Measurements from ENCODE around the gene ERBB3. TPM values are rescaled to one million over a fixed set of nuclear protein-coding genes. Genes with fewer than 3 reads are reported as not detected.
"Not testable (repeated sequence)": the region's sequence is repeated elsewhere in the genome, so short reads cannot be mapped to it uniquely, and the experiment has no call there.

The ERBB3 gene
- total RNA-seq, 4 donors from 2014 or later, result 0.77 to 29.0 (median 6.5) TPM

DNA sequence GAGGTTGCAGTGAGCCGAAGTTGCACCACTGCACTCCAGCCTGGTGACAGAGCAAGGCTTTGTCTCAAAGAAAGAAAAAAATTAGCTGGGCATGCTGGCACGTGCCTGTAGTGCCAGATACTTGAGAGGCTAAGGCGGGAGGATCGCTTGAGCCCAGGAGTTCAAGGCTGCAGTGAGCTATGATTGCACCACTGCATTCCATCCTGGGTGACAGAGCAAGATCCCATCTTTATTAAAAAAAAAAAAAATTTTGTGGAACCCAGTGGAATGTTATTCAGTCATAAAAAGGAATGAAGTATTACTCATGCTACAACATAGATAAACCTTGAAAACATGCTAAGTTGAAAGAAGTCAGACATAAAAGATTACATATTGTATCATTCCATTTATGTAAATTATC, 8.3 kb upstream of the ERBB3 start:
- DNase-seq, result no peak
- no peaks in the 10 kb centered on the region for H3K4me1 ChIP-seq
- TF ChIP-seq POLR2A (IDR thresholded peaks at IDR 0.05), result no peak
- TF ChIP-seq CTCF (IDR thresholded peaks at IDR 0.05), result no peak
- intact Hi-C loops (cut with DNase I; ENCODE audit: low total_unique reads), result no loop called here
- H3K27me3 ChIP-seq, result no peaks in the 10 kb centered on the region
- no peaks in the 10 kb centered on the region for H3K9me3 ChIP-seq
- no peak overlapping the region for H3K27ac ChIP-seq
- H3K36me3 ChIP-seq, result no peaks in the 10 kb centered on the region
- no peak overlapping the region for H3K4me3 ChIP-seq

- no peaks in the 10 kb centered on the region for H3K4me1 ChIP-seq
- H3K36me3 ChIP-seq, result no peaks in the 10 kb centered on the region
- intact Hi-C loops (cut with DNase I; ENCODE audit: low total_unique reads), result no loop called here
- no peak overlapping the region for H3K27ac ChIP-seq
- no peak overlapping the region for H3K4me3 ChIP-seq
- DNase-seq, result no peak
- no peaks in the 10 kb centered on the region for H3K27me3 ChIP-seq
- no peak for TF ChIP-seq CTCF (IDR thresholded peaks at IDR 0.05)
- no peak for TF ChIP-seq POLR2A (IDR thresholded peaks at IDR 0.05)
- H3K9me3 ChIP-seq, result no peaks in the 10 kb centered on the region
These were observed 5.6 kb upstream of the ERBB3 start for GRCh38 chr12:56074396-56074795.

- H3K4me3 ChIP-seq; DNase-seq; H3K27me3 ChIP-seq; H3K27ac ChIP-seq; intact Hi-C loops (cut with DNase I; ENCODE audit: low total_unique reads); H3K4me1 ChIP-seq; H3K9me3 ChIP-seq; H3K36me3 ChIP-seq: not testable (repeated sequence)
These were observed 2.0 kb upstream of the ERBB3 start for GRCh38 chr12:56077966-56078365.

DNA sequence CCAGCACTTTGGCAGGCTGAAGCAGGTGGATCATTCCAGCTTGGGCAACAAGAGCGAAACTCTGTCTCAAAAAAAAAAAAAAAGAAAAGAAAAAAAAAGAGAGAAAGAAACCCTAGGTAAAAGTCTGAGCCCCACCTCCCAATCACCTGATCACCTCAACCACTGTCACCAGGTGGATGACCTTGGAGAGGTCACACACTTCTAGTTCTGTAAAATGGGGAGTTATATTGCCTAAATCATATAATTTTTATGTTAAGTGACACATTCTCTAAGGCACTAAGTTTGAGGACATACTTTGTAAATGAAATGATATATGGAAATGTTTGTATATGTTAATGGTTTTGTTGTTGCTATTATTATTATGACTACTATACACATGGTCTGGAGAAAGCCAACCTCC, 1.5 kb upstream of the ERBB3 start:
- Histone ChIP-seq H3K27me3 (no peaks in the 10 kb centered on the region), H3K27ac (peak overlapping the region; percentile 73 to 81), H3K4me1 (peaks cover 0 to 4% of the 10 kb centered on the region in 2 donors), H3K4me3 (no peak overlapping the region), H3K36me3 (no peaks in the 10 kb centered on the region), H3K9me3 (no peaks in the 10 kb centered on the region)
- TF ChIP-seq CTCF (IDR thresholded peaks at IDR 0.05), result no peak
- TF ChIP-seq POLR2A (IDR thresholded peaks at IDR 0.05), result no peak
- intact Hi-C loops (cut with DNase I; ENCODE audit: low total_unique reads), result no loop called here
- DNase-seq, result no peak

DNA sequence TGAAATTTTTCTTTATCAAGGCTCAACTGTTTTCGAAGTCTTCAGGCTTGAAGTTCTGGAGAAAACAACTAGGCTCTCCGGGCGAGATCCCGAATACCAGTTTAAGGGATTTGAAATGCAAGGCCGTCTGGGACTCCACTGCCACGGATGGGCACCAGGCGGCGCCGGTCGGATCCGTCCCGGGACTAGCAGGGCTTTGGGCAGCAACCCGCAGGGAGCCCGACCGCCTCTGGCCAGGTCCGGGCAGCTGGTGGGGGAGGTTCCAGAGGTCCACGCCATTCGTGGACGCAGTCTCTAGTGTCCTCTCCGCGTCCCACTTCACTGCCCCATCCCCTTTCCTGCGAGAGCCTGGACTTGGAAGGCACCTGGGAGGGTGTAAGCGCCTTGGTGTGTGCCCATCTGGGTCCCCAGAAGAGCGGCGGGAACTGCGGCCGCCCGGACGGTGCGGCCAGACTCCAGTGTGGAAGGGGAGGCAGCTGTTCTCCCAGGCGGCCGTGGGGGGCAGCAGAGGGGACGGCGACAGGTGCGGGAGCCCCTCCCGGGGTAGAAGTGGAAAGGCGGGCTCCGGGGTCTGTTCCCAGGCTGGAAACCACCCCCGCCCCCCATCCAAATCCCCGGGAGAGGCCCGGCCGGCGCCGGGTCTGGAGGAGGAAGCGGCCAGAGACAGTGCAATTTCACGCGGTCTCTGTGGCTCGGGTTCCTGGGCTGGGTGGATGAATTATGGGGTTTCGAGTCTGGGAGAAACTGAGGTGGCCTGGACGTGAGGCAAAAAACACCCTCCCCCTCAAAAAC, 838 bp upstream of the ERBB3 start:
- no peak for TF ChIP-seq POLR2A (IDR thresholded peaks at IDR 0.05)
- TF ChIP-seq CTCF (IDR thresholded peaks at IDR 0.05), result peak; percentile 66 to 79 (median 71)
- H3K4me1 ChIP-seq, result peaks cover 0 to 4% of the 10 kb centered on the region in 2 donors
- DNase-seq, result peak; percentile 82 to 83
- intact Hi-C loops (cut with DNase I; ENCODE audit: low total_unique reads), result no loop called here
- H3K27ac ChIP-seq, result peak overlapping the region; percentile 73 to 81
- no peaks in the 10 kb centered on the region for H3K36me3 ChIP-seq
- no peaks in the 10 kb centered on the region for H3K27me3 ChIP-seq
- peak overlapping the region; percentile 45 to 46 for H3K4me3 ChIP-seq
- H3K9me3 ChIP-seq, result no peaks in the 10 kb centered on the region
